GM12878 (cell line): ENCODE data around the gene C8B. TPM values are rescaled to one million over a fixed set of nuclear protein-coding genes. Genes with fewer than 3 reads are reported as not detected.

Source experiments
- ATAC-seq: fragments of 200-7000 bp; cut with Tn5 transposase; 3 replicates; pipeline ENCODE4 v1.9.1; 2020; ENCODE audit warnings: mild to moderate bottlenecking, moderate library complexity
- BruUV-seq: library from RNA; stranded (reverse); fragments of 400-500 nt; replicated peaks from 2 replicates; lab custom pipeline; 2021; lab: Mats Ljungman, UMichigan
- CTCF ChIA-PET: fragments of 300-600 bp; sonication (Branson Sonifier 250); formaldehyde crosslinking; extraction: SDS; loops from one replicate; lab custom pipeline; 2021; ENCODE audit warnings: inconsistent platforms; lab: Yijun Ruan, JAX
- POLR2A ChIA-PET: fragments of 350-600 bp; formaldehyde crosslinking; extraction: SDS; loops from one replicate; lab custom pipeline; 2021; ENCODE audit warnings: inconsistent platforms; lab: Charles Lee
- RAD21 ChIA-PET: fragments of 300-600 bp; sonication (Branson Sonifier 250); formaldehyde crosslinking; loops from one replicate; lab custom pipeline; 2023; ENCODE audit warnings: antibody characterized with exemption; ENCODE audit not compliant: unreplicated experiment; lab: Charles Lee
- SMC1A ChIA-PET: fragments of 300-600 bp; sonication (Branson Sonifier 250); formaldehyde crosslinking; loops from one replicate; lab custom pipeline; 2023; ENCODE audit not compliant: unreplicated experiment, uncharacterized antibody; lab: Charles Lee
- DNase-seq: peaks from one replicate; pipeline ENCODE4 v3.0.0-alpha.2; 2011; ENCODE audit warnings: low read depth, low spot score
- FAIRE-seq: peaks from 3 replicates; lab custom pipeline; 2011; peaks lifted over from hg19 to GRCh38; lab: Jason Lieb, UNC
- H2AFZ ChIP-seq: 2 replicates; pipeline ENCODE4 v1.6.0; 2011; ENCODE audit warnings: low read depth, low read length, control low read depth; ENCODE audit not compliant: control insufficient read depth
- H3K27ac ChIP-seq: 2 replicates; pipeline ENCODE4 v1.5.1; 2011; ENCODE audit warnings: control low read depth; ENCODE audit not compliant: control insufficient read depth, insufficient read depth
- H3K27me3 ChIP-seq, 2 experiments: replicated peaks in 1 of 2; 2 replicates each; pipeline versions ENCODE4 v1.6.0 to v1.6.1; 2011; ENCODE audit warnings: low read length in 1 of 2; ENCODE audit not compliant: control insufficient read depth in 2 of 2, insufficient read depth in 2 of 2
- H3K36me3 ChIP-seq, 2 experiments: 2 replicates each; pipeline ENCODE4 v1.5.1; 2011; ENCODE audit warnings: low read length in 1 of 2; ENCODE audit not compliant: control insufficient read depth in 2 of 2, insufficient read depth in 2 of 2
- H3K4me1 ChIP-seq: 2 replicates; pipeline ENCODE4 v1.6.1; 2011; ENCODE audit warnings: mild to moderate bottlenecking, low read length, moderate library complexity, mixed read lengths; ENCODE audit not compliant: control insufficient read depth, insufficient read depth
- H3K4me2 ChIP-seq: 2 replicates; pipeline ENCODE4 v1.6.0; 2011; ENCODE audit warnings: control low read depth; ENCODE audit not compliant: control insufficient read depth, insufficient read depth
- H3K4me3 ChIP-seq: fragments of 200-600 bp; sonication (generic); 2 replicates; pipeline ENCODE4 v1.5.1; 2016
- H3K79me2 ChIP-seq: 2 replicates; pipeline ENCODE4 v1.6.0; 2011; ENCODE audit warnings: low read length; ENCODE audit not compliant: control insufficient read depth, insufficient read depth
- H3K9ac ChIP-seq: 2 replicates; pipeline ENCODE4 v1.8.0; 2011; ENCODE audit warnings: low read length, control low read depth, mixed read lengths; ENCODE audit not compliant: control insufficient read depth, insufficient read depth
- H3K9me3 ChIP-seq: replicated peaks from 3 replicates; pipeline ENCODE4 v1.5.1; 2011; ENCODE audit warnings: mild to moderate bottlenecking, low read length; ENCODE audit not compliant: control insufficient read depth, insufficient read depth
- H4K20me1 ChIP-seq: 2 replicates; pipeline ENCODE4 v1.6.0; 2011; ENCODE audit not compliant: control insufficient read depth, insufficient read depth
- BACH1 ChIP-seq: fragments of 450-650 bp; IDR thresholded peaks from 2 replicates; pipeline ENCODE4 v1.6.1; 2017; ENCODE audit warnings: mild to moderate bottlenecking, borderline replicate concordance
- CBFB ChIP-seq: IDR thresholded peaks from 2 replicates; pipeline ENCODE4 v1.6.1; 2016; ENCODE audit warnings: antibody characterized with exemption, low read depth
- CREB1 ChIP-seq: IDR thresholded peaks from 2 replicates; pipeline ENCODE4 v1.6.1; 2012; ENCODE audit warnings: low read depth, mild to moderate bottlenecking, inconsistent platforms
- E2F8 ChIP-seq: fragments of 450-650 bp; IDR thresholded peaks from 2 replicates; pipeline ENCODE4 v1.6.1; 2018; ENCODE audit warnings: mild to moderate bottlenecking, low read depth, moderate library complexity; ENCODE audit not compliant: partially characterized antibody
- HDAC2 ChIP-seq: fragments of 200-600 bp; sonication (generic); IDR thresholded peaks from 2 replicates; pipeline ENCODE4 v1.6.1; 2017
- JUNB ChIP-seq: IDR thresholded peaks from 2 replicates; pipeline ENCODE4 v1.6.1; 2016; ENCODE audit warnings: antibody characterized with exemption, mild to moderate bottlenecking
- NBN ChIP-seq: fragments of 450-650 bp; IDR thresholded peaks from 2 replicates; pipeline ENCODE4 v1.6.1; 2016
- ZNF622 ChIP-seq: fragments of 450-650 bp; IDR thresholded peaks from 2 replicates; pipeline ENCODE4 v1.6.1; 2017; ENCODE audit warnings: mild to moderate bottlenecking, inconsistent platforms
- WGBS: methylation state at CpG from one replicate; pipeline ENCODE4 v1.1.6; 2016; ENCODE audit warnings: low lambda C conversion rate; ENCODE audit not compliant: insufficient replicate concordance, insufficient coverage; ENCODE audit errors: missing lambda C conversion rate; 5-methylcytosine and 5-hydroxymethylcytosine counted together
- in situ Hi-C: fragments of 300-500 bp; cut with MboI; formaldehyde crosslinking; loops from 9 replicates; pipeline ENCODE4 v1.14.3; 2018; ENCODE audit warnings: mixed read lengths
- intact Hi-C: fragments of 100-400 bp; cut with micrococcal nuclease; formaldehyde crosslinking; loops from one replicate; pipeline ENCODE4 v1.14.2; 2022; ENCODE audit not compliant: unreplicated experiment
- polyA plus RNA-seq, 11 experiments: library from polyadenylated mRNA; depleted of rRNA in 4 of 11; unstranded in 6 of 11; stranded (reverse) in 5 of 11; fragments of >200 nt; fragmentation: Nextera tagmentation in 4 of 11; fragmentation: Illumina TruSeq in 1 of 11; extraction: Ambion mirVana in 4 of 11; extraction: Trizol in 1 of 11; gene quantifications; 1 replicate in 1 of 11; 2 replicates in 10 of 11; pipeline versions ENCODE4 v1.2.1 to v1.2.3, GENCODE V29; 2011 to 2016; ENCODE audit warnings: inconsistent platforms in 2 of 11, missing spikeins in 2 of 11, low read depth in 1 of 11
- total RNA-seq, 4 experiments: library from RNA; depleted of rRNA in 3 of 4; stranded (reverse); fragments of >200 nt in 3 of 4; fragmentation: Illumina TruSeq in 1 of 4; extraction: Trizol in 1 of 4; gene quantifications; 2 replicates each; pipeline versions ENCODE4 v1.2.1 to v1.2.3, GENCODE V29; 2013 to 2021

The C8B gene
- total and polyA plus RNA-seq, 10 of the 15 experiments (the other 5 are each of a cell fraction or from before 2014, with no cell fraction given) = not detected

- FAIRE-seq (no peak), DNase-seq (no peak), ATAC-seq (no peak)
- Histone ChIP-seq H3K4me1 (no peaks in the 10 kb centered on the region), H2AFZ (no peak overlapping the region), H3K9me3 (no peaks in the 10 kb centered on the region), H3K9ac (no peak overlapping the region), H3K4me2 (no peak overlapping the region), H3K36me3 (no peaks in the 10 kb centered on the region), H3K4me3 (no peak overlapping the region), H3K79me2 (no peaks in the 10 kb centered on the region), H4K20me1 (no peaks in the 10 kb centered on the region), H3K27me3 (no peaks in the 10 kb centered on the region; a peak in 1 of 4 replicates), H3K27ac (no peak overlapping the region)
- ChIA-PET POLR2A (no interaction called here), RAD21 (interaction anchor here (1.1 kb wide), 1 partner anchor 137 kb away, joined by 5 read pairs; no protein-coding TSS in a partner anchor), CTCF (interaction anchor here (1.0 to 4.6 kb wide), 9 partner anchors 11 to 177 kb away, joined by 3 to 35 read pairs (median 4); no protein-coding TSS in a partner anchor), SMC1A (interaction anchor here (2.1 kb wide), 1 partner anchor 136 kb away, joined by 16 read pairs; no protein-coding TSS in a partner anchor)
- in situ Hi-C loops = no loop called here
- BruUV-seq = no TSS peak
- 23% methylated on average over 2 of the region's 2 CpGs for WGBS
- intact Hi-C loops = no loop called here
- no peak for TF ChIP-seq BACH1
- no peak for TF ChIP-seq JUNB
- TF ChIP-seq ZNF622 = no peak
- no peak for TF ChIP-seq NBN
- no peak for TF ChIP-seq HDAC2
- TF ChIP-seq CREB1 = no peak
- no peak for TF ChIP-seq CBFB
- TF ChIP-seq E2F8 = no peak
Measured at GRCh38 chr1:56968878-56969495, 3.2 kb upstream of the C8B start.
